H1 (cell line): ENCODE data around the gene COL16A1. TPM values are rescaled to one million over a fixed set of nuclear protein-coding genes. Genes with fewer than 3 reads are reported as not detected.
A peak's percentile ranks its signal among the peaks of the same experiment; 100 is the strongest.

Source experiments
- CTCF ChIA-PET: fragments of 300-600 bp; sonication (Branson Sonifier 250); formaldehyde crosslinking; loops from one replicate; lab custom pipeline; 2021; ENCODE audit not compliant: partially characterized antibody; lab: Charles Lee
- POLR2A ChIA-PET: fragments of 300-600 bp; sonication (Branson Sonifier 250); formaldehyde crosslinking; loops from one replicate; lab custom pipeline; 2021; ENCODE audit warnings: inconsistent platforms; ENCODE audit not compliant: partially characterized antibody; lab: Charles Lee
- DNase-seq, 2 experiments: peaks; one replicate each; pipeline versions ENCODE4 v3.0.0 to v3.0.0-alpha.2; 2010 to 2022; ENCODE audit warnings: low spot score in 2 of 2, low read depth in 1 of 2, mixed read lengths in 1 of 2
- FAIRE-seq: peaks from 2 replicates; lab custom pipeline; 2011; peaks lifted over from hg19 to GRCh38; lab: Jason Lieb, UNC
- H2AFZ ChIP-seq: 2 replicates; pipeline ENCODE4 v1.8.1; 2012; ENCODE audit warnings: low read length, inconsistent platforms
- H2AK5ac ChIP-seq: 2 replicates; pipeline ENCODE4 v1.6.1; 2013; ENCODE audit warnings: low read depth, low read length
- H2BK120ac ChIP-seq: replicated peaks from 2 replicates; pipeline ENCODE3; 2013; ENCODE audit warnings: low read depth, low read length, inconsistent platforms
- H2BK12ac ChIP-seq: 2 replicates; pipeline ENCODE4 v1.6.1; 2013; ENCODE audit warnings: low read depth, low read length
- H2BK15ac ChIP-seq: 2 replicates; pipeline ENCODE4 v1.6.1; 2013; ENCODE audit warnings: low read length
- H2BK20ac ChIP-seq: 2 replicates; pipeline ENCODE4 v1.6.1; 2013; ENCODE audit warnings: low read length
- H2BK5ac ChIP-seq: 2 replicates; pipeline ENCODE4 v1.6.1; 2013; ENCODE audit warnings: low read depth, low read length
- H3K14ac ChIP-seq: 2 replicates; pipeline ENCODE4 v1.6.1; 2013; ENCODE audit warnings: inconsistent platforms; ENCODE audit not compliant: insufficient read length
- H3K18ac ChIP-seq: 2 replicates; pipeline ENCODE4 v1.6.1; 2013; ENCODE audit warnings: low read length; ENCODE audit errors: extremely low read depth
- H3K23ac ChIP-seq: 2 replicates; pipeline ENCODE4 v1.6.1; 2013; ENCODE audit warnings: inconsistent platforms; ENCODE audit not compliant: insufficient read length
- H3K23me2 ChIP-seq: 2 replicates; pipeline ENCODE4 v1.6.1; 2013; ENCODE audit warnings: low read depth, low read length
- H3K27ac ChIP-seq: 2 replicates; pipeline ENCODE4 v1.6.1; 2011; ENCODE audit warnings: low read depth, low read length, inconsistent platforms
- H3K27me3 ChIP-seq, 4 experiments: replicated peaks in 1 of 4; 1 replicate in 1 of 4; 2 replicates in 3 of 4; pipeline versions ENCODE4 v1.6.1 to v1.8.1; 2011 to 2013; ENCODE audit warnings: low read length in 3 of 4, mild to moderate bottlenecking in 3 of 4, inconsistent platforms in 2 of 4, mixed read lengths in 2 of 4, moderate library complexity in 1 of 4; ENCODE audit not compliant: control insufficient read depth in 3 of 4, insufficient read depth in 3 of 4; ENCODE audit errors: extremely low read depth in 1 of 4
- H3K36me3 ChIP-seq, 4 experiments: 2 replicates each; pipeline versions ENCODE4 v1.6.1 to v1.8.1; 2011 to 2013; ENCODE audit warnings: mild to moderate bottlenecking in 4 of 4, low read length in 3 of 4, moderate library complexity in 2 of 4, control low read depth in 1 of 4, inconsistent platforms in 1 of 4; ENCODE audit not compliant: insufficient read depth in 4 of 4, control insufficient read depth in 2 of 4
- H3K4ac ChIP-seq: replicated peaks from 2 replicates; pipeline ENCODE3; 2013; ENCODE audit warnings: low read length, low read depth, mixed read lengths, inconsistent platforms; ENCODE audit not compliant: insufficient read length
- H3K4me1 ChIP-seq, 4 experiments: replicated peaks in 1 of 4; 1 replicate in 1 of 4; 2 replicates in 3 of 4; pipeline versions ENCODE4 v1.6.1 to v1.8.1; 2011 to 2013; ENCODE audit warnings: low read length in 3 of 4, inconsistent platforms in 2 of 4, mixed read lengths in 1 of 4; ENCODE audit not compliant: insufficient read depth in 4 of 4, control insufficient read depth in 3 of 4
- H3K4me2 ChIP-seq, 2 experiments: 2 replicates each; pipeline versions ENCODE4 v1.6.1 to v1.8.1; 2011 to 2013; ENCODE audit warnings: low read depth in 2 of 2, low read length in 2 of 2, control low read depth in 1 of 2, inconsistent platforms in 1 of 2, mild to moderate bottlenecking in 1 of 2; ENCODE audit not compliant: insufficient read depth in 1 of 2
- H3K4me3 ChIP-seq, 4 experiments: fragments of 200-600, 300-600 bp in 1 of 4; sonication (generic), shearing (Covaris generic), sonication (Bioruptor Twin) in 1 of 4; 2 replicates each; pipeline versions ENCODE4 v1.5.1 to v1.8.1; 2011 to 2016; ENCODE audit warnings: low read length in 4 of 4, low read depth in 3 of 4, control low read depth in 2 of 4, inconsistent platforms in 2 of 4, mild to moderate bottlenecking in 2 of 4, mixed read lengths in 1 of 4, moderate library complexity in 1 of 4; ENCODE audit not compliant: insufficient read depth in 2 of 4; ENCODE audit errors: extremely low read depth in 1 of 4
- H3K56ac ChIP-seq: replicated peaks from 2 replicates; pipeline ENCODE3; 2013; ENCODE audit warnings: low read depth, mild to moderate bottlenecking, mixed read lengths, low read length, inconsistent platforms; ENCODE audit not compliant: insufficient read length
- H3K79me1 ChIP-seq: 2 replicates; pipeline ENCODE4 v1.6.1; 2013; ENCODE audit warnings: low read depth, low read length, control low read depth
- H3K79me2 ChIP-seq, 2 experiments: 2 replicates each; pipeline versions ENCODE4 v1.6.1 to v1.8.1; 2012 to 2013; ENCODE audit warnings: low read length in 2 of 2, mild to moderate bottlenecking in 2 of 2, inconsistent platforms in 1 of 2; ENCODE audit not compliant: insufficient read depth in 2 of 2, control insufficient read depth in 1 of 2
- H3K9ac ChIP-seq, 4 experiments: replicated peaks in 1 of 4; 1 replicate in 1 of 4; 2 replicates in 3 of 4; pipeline versions ENCODE4 v1.6.1 to v1.8.1; 2011 to 2013; ENCODE audit warnings: low read depth in 3 of 4, low read length in 3 of 4, control low read depth in 2 of 4, mild to moderate bottlenecking in 2 of 4, moderate library complexity in 2 of 4, inconsistent platforms in 1 of 4; ENCODE audit errors: extremely low read depth in 1 of 4
- H3K9me3 ChIP-seq, 2 experiments: 2 replicates each; pipeline versions ENCODE4 v1.6.1 to v1.8.1; 2012 to 2013; ENCODE audit warnings: mild to moderate bottlenecking in 2 of 2, moderate library complexity in 2 of 2, control low read depth in 1 of 2, inconsistent platforms in 1 of 2, low read depth in 1 of 2, low read length in 1 of 2, mixed read lengths in 1 of 2; ENCODE audit not compliant: insufficient read depth in 2 of 2
- H4K20me1 ChIP-seq, 2 experiments: replicated peaks in 1 of 2; 2 replicates each; pipeline versions ENCODE3 to v1.8.1; 2011 to 2013; ENCODE audit warnings: inconsistent platforms in 2 of 2, low read length in 2 of 2, mild to moderate bottlenecking in 1 of 2; ENCODE audit not compliant: insufficient read depth in 2 of 2, control insufficient read depth in 1 of 2
- H4K5ac ChIP-seq: 2 replicates; pipeline ENCODE4 v1.6.1; 2013; ENCODE audit warnings: low read length, low read depth, mixed read lengths, inconsistent platforms; ENCODE audit not compliant: insufficient read length
- H4K8ac ChIP-seq: 2 replicates; pipeline ENCODE4 v1.8.0; 2013; ENCODE audit warnings: mild to moderate bottlenecking, moderate library complexity, low read length, inconsistent platforms; ENCODE audit not compliant: insufficient read depth; ENCODE audit errors: extremely low read depth
- H4K91ac ChIP-seq: replicated peaks from 2 replicates; pipeline ENCODE3; 2013; ENCODE audit warnings: low read length, mixed read lengths, inconsistent platforms; ENCODE audit not compliant: insufficient read length
- WGBS, 2 experiments: shearing (Covaris generic) in 1 of 2; methylation state at CpG; one replicate each; pipeline versions ENCODE4 v1.1.6 to v1.1.7; 2013 to 2015; ENCODE audit warnings: low lambda C conversion rate in 2 of 2, mixed read lengths in 2 of 2, inconsistent platforms in 1 of 2, low coverage in 1 of 2, missing lambda C conversion rate in 1 of 2; ENCODE audit not compliant: insufficient replicate concordance in 2 of 2, insufficient coverage in 1 of 2, insufficient read length in 1 of 2; ENCODE audit errors: extremely low coverage in 1 of 2, missing lambda C conversion rate in 1 of 2; 5-methylcytosine and 5-hydroxymethylcytosine counted together
- polyA plus RNA-seq, 7 experiments: library from polyadenylated mRNA; depleted of rRNA in 3 of 7; stranded (reverse) in 5 of 7; unstranded in 2 of 7; fragments of >200 nt in 5 of 7; fragments of 200-250 nt in 2 of 7; gene quantifications; 1 replicate in 5 of 7; 2 replicates in 1 of 7; 4 replicates in 1 of 7; pipeline versions ENCODE4 v1.2.1 to v1.2.3, GENCODE V29; 2011 to 2013; ENCODE audit warnings: missing spikeins in 2 of 7, mixed read lengths in 2 of 7
- total RNA-seq: library from RNA; stranded (reverse); fragmentation: NEBNext Ultra II Directional; extraction: Animal tissue kit (Norgen Biotek cat#: 25700); gene quantifications from 2 replicates; pipeline ENCODE4 v1.2.1, GENCODE V29; 2021

Gene COL16A1
- total and polyA plus RNA-seq, 2 of the 8 experiments (the other 6 are each of a cell fraction or from before 2014, with no cell fraction given), result 2.0 to 10.5 TPM

DNA sequence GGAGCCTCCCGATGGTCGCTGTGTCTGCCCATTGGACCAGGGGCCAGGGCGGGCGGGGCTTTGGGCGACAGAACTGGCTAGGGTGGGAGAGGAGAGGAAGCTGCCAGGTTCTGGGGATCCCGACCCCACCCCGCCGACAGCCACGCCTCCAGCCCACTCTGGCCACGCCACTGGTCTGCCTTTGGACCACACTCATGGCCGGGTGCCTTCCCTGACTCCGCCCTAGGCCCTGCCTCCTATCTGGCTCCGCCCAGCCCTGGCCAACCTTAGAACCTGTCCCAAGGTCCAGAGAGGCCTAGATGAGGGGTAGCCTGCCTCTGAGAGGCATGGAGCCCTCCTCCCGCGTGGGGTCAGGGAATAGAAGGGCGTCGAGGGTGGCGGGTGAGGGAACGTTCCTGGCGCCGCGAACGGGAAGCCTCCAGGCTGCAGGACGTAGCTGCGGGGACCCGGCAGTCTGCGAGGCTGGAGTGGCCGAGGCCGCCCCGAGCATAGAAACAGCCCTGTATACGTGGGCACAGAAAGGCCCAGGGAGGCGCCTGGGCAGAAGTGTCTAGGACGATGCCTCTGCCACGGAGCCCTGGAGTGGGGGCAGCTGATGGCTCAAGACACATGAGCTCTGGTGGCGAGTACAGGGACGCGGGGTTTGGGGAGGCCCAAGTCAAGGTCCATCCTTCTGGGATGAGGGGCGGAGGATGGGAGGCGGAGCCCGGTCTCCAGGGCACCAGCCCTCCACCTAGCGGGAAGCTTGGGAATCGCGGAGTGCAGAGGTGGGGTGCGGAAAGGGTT, 11.5 kb upstream of the COL16A1 start:
- no peaks in the 10 kb centered on the region for H3K9me3 ChIP-seq
- peak overlapping the region; percentile 30 to 67 (median 58); a peak in 7 of 8 replicates for H3K4me3 ChIP-seq
- no peaks in the 10 kb centered on the region for H3K79me2 ChIP-seq
- 13% methylated on average over 28 of the region's 44 CpGs; no CpG with 5 or more reads in 1 of the 2 experiments for WGBS, 2 experiments
- H3K18ac ChIP-seq, result no peak overlapping the region; the same call in 1 of the 2 replicates
- peak overlapping the region; percentile 52 to 94 for H3K4me2 ChIP-seq
- no peak overlapping the region for H3K23ac ChIP-seq
- H3K27ac ChIP-seq, result no peak overlapping the region; the same call in 1 of the 2 replicates
- peak overlapping the region in 2 of 4 experiments; percentile 24 to 29; a peak in 2 of 7 replicates for H3K9ac ChIP-seq
- H4K5ac ChIP-seq, result no peak overlapping the region
- H4K20me1 ChIP-seq, result no peaks in the 10 kb centered on the region
- peaks cover 0 to 5% (median 3%) of the 10 kb centered on the region in 4 experiments; a peak in 4 of 7 replicates for H3K4me1 ChIP-seq
- peak overlapping the region; percentile 40; the same call in 1 of the 2 replicates for H2AFZ ChIP-seq
- no peaks in the 10 kb centered on the region for H3K36me3 ChIP-seq
- FAIRE-seq, result no peak
- no peak overlapping the region for H2BK20ac ChIP-seq
- DNase-seq, result peak; percentile 94 to 95
- no peak overlapping the region for H3K4ac ChIP-seq
- POLR2A ChIA-PET, result interaction anchor here (0.9 to 6.2 kb wide), 6 partner anchors 12 to 358 kb away, joined by 3 to 43 read pairs (median 4); partner anchors contain the start of genes COL16A1, PEF1 and TMEM39B
- no peak overlapping the region for H3K56ac ChIP-seq
- H4K8ac ChIP-seq, result peak overlapping the region; percentile 72
- no peak overlapping the region for H2BK120ac ChIP-seq
- H2BK12ac ChIP-seq, result no peak overlapping the region; the same call in 1 of the 2 replicates
- H2AK5ac ChIP-seq, result no peak overlapping the region
- H2BK15ac ChIP-seq, result 0 out of 2 replicates have a peak overlapping the region, but pooled peaks have one; percentile 53
- H3K79me1 ChIP-seq, result no peaks in the 10 kb centered on the region
- no peak overlapping the region for H3K14ac ChIP-seq
- CTCF ChIA-PET, result interaction anchor here (0.8 to 11.5 kb wide), 26 partner anchors 13 to 100 kb away, joined by 3 to 181 read pairs (median 10); partner anchors contain the start of genes COL16A1 and SPOCD1
- no peak overlapping the region for H4K91ac ChIP-seq
- H2BK5ac ChIP-seq, result peak overlapping the region; percentile 2; the same call in 1 of the 2 replicates
- H3K27me3 ChIP-seq, result no peaks in the 10 kb centered on the region; a peak in 1 of 7 replicates
- peaks cover 11% of the 10 kb centered on the region for H3K23me2 ChIP-seq
